ENCODE results near the gene NCAN. TPM values are rescaled to one million over a fixed set of nuclear protein-coding genes. Genes with fewer than 3 reads are reported as not detected.
A peak's percentile ranks its signal among the peaks of the same experiment; 100 is the strongest.

The NCAN gene
- total and polyA plus RNA-seq, 9 donors: 0.07 to 0.27 (median 0.11) TPM

- Histone ChIP-seq H3K4me3 (ENCODE audit: low read length) (no peak overlapping the region), H3K4me1 (ENCODE audit: control insufficient read depth, insufficient read depth, low read length) (peaks cover 25% of the 10 kb centered on the region), H3K27ac (ENCODE audit: low read length) (no peak overlapping the region), H3K36me3 (ENCODE audit: control insufficient read depth, insufficient read depth, low read length) (peaks cover 36% of the 10 kb centered on the region), H3K27me3 (ENCODE audit: control insufficient read depth, insufficient read depth, low read length) (no peaks in the 10 kb centered on the region), H3K9me3 (replicated peaks; ENCODE audit: control insufficient read depth, low read depth, low read length) (no peaks in the 10 kb centered on the region)
- DNase-seq: no peak
- WGBS (ENCODE audit: insufficient coverage): 60% methylated on average over 2 of the region's 5 CpGs
Observed at GRCh38 chr19:19193926-19194325, 17.8 kb upstream of the NCAN start.

- Histone ChIP-seq H3K4me1 (ENCODE audit: control insufficient read depth, insufficient read depth, low read length) (peaks cover 8% of the 10 kb centered on the region), H3K27me3 (ENCODE audit: control insufficient read depth, insufficient read depth, low read length) (peaks cover 4% of the 10 kb centered on the region), H3K36me3 (ENCODE audit: control insufficient read depth, insufficient read depth, low read length) (peaks cover 39% of the 10 kb centered on the region), H3K9me3 (replicated peaks; ENCODE audit: control insufficient read depth, low read depth, low read length) (no peaks in the 10 kb centered on the region), H3K27ac (ENCODE audit: low read length) (no peak overlapping the region), H3K4me3 (ENCODE audit: low read length) (peak overlapping the region; percentile 74)
- no peak for DNase-seq
- 67% methylated on average over 11 of the region's 19 CpGs for WGBS (ENCODE audit: insufficient coverage)
Observed at GRCh38 chr19:19201697-19202630, 9.8 kb upstream of the NCAN start.

- Histone ChIP-seq H3K27me3 (ENCODE audit: control insufficient read depth, insufficient read depth, low read length) (peaks cover 6% of the 10 kb centered on the region), H3K4me3 (ENCODE audit: low read length) (peak overlapping the region; percentile 74), H3K9me3 (replicated peaks; ENCODE audit: control insufficient read depth, low read depth, low read length) (no peaks in the 10 kb centered on the region), H3K4me1 (ENCODE audit: control insufficient read depth, insufficient read depth, low read length) (peaks cover 8% of the 10 kb centered on the region), H3K36me3 (ENCODE audit: control insufficient read depth, insufficient read depth, low read length) (peaks cover 35% of the 10 kb centered on the region), H3K27ac (ENCODE audit: low read length) (no peak overlapping the region)
- no peak for DNase-seq
- 8% methylated on average over 8 of the region's 11 CpGs for WGBS (ENCODE audit: insufficient coverage)
Observed at GRCh38 chr19:19202707-19203011, 9.1 kb upstream of the NCAN start.

- Histone ChIP-seq H3K36me3 (ENCODE audit: control insufficient read depth, insufficient read depth, low read length) (peaks cover 30% of the 10 kb centered on the region), H3K9me3 (replicated peaks; ENCODE audit: control insufficient read depth, low read depth, low read length) (no peaks in the 10 kb centered on the region), H3K4me3 (ENCODE audit: low read length) (peak within 1 kb of the TSS; percentile 74), H3K4me1 (ENCODE audit: control insufficient read depth, insufficient read depth, low read length) (peaks cover 8% of the 10 kb centered on the region), H3K27me3 (ENCODE audit: control insufficient read depth, insufficient read depth, low read length) (peaks cover 6% of the 10 kb centered on the region), H3K27ac (ENCODE audit: low read length) (peak within 1 kb of the TSS; percentile 66)
- peak; percentile 95 for DNase-seq
- 6% methylated on average over 58 of the region's 60 CpGs for WGBS (ENCODE audit: insufficient coverage)
Observed at GRCh38 chr19:19203012-19203856, 8.5 kb upstream of the NCAN start, which contains the start of gene NR2C2AP. Gene NR2C2AP (minus strand): TSS chr19:19203414. CDS start chr19:19203060, 354 bp downstream.

GRCh38 chr19:19204181-19204580 is 7.6 kb upstream of the NCAN start:
- 79% methylated on average over 10 of the region's 13 CpGs for WGBS (ENCODE audit: insufficient coverage)
- H3K36me3 ChIP-seq (ENCODE audit: control insufficient read depth, insufficient read depth, low read length): peaks cover 20% of the 10 kb centered on the region
- H3K27me3 ChIP-seq (ENCODE audit: control insufficient read depth, insufficient read depth, low read length): peaks cover 6% of the 10 kb centered on the region
- no peak overlapping the region for H3K4me3 ChIP-seq (ENCODE audit: low read length)
- H3K27ac ChIP-seq (ENCODE audit: low read length): no peak overlapping the region
- H3K4me1 ChIP-seq (ENCODE audit: control insufficient read depth, insufficient read depth, low read length): peaks cover 8% of the 10 kb centered on the region
- no peak for DNase-seq
- H3K9me3 ChIP-seq (replicated peaks; ENCODE audit: control insufficient read depth, low read depth, low read length): no peaks in the 10 kb centered on the region

- Histone ChIP-seq H3K9me3 (replicated peaks; ENCODE audit: control insufficient read depth, low read depth, low read length) (no peaks in the 10 kb centered on the region), H3K4me3 (ENCODE audit: low read length) (no peak overlapping the region), H3K4me1 (ENCODE audit: control insufficient read depth, insufficient read depth, low read length) (peaks cover 8% of the 10 kb centered on the region), H3K36me3 (ENCODE audit: control insufficient read depth, insufficient read depth, low read length) (peaks cover 12% of the 10 kb centered on the region), H3K27me3 (ENCODE audit: control insufficient read depth, insufficient read depth, low read length) (peaks cover 12% of the 10 kb centered on the region), H3K27ac (ENCODE audit: low read length) (no peak overlapping the region)
- 50% methylated on average over 7 of the region's 14 CpGs for WGBS (ENCODE audit: insufficient coverage)
- no peak for DNase-seq
Observed at GRCh38 chr19:19205416-19206410, 6.0 kb upstream of the NCAN start.

- H3K36me3 ChIP-seq (ENCODE audit: control insufficient read depth, insufficient read depth, low read length): peaks cover 4% of the 10 kb centered on the region
- WGBS (ENCODE audit: insufficient coverage): 72% methylated on average over 5 of the region's 5 CpGs
- no peaks in the 10 kb centered on the region for H3K9me3 ChIP-seq (replicated peaks; ENCODE audit: control insufficient read depth, low read depth, low read length)
- no peak overlapping the region for H3K27ac ChIP-seq (ENCODE audit: low read length)
- H3K4me3 ChIP-seq (ENCODE audit: low read length): no peak overlapping the region
- H3K4me1 ChIP-seq (ENCODE audit: control insufficient read depth, insufficient read depth, low read length): peaks cover 8% of the 10 kb centered on the region
- H3K27me3 ChIP-seq (ENCODE audit: control insufficient read depth, insufficient read depth, low read length): peaks cover 24% of the 10 kb centered on the region
- no peak for DNase-seq
Observed at GRCh38 chr19:19206938-19207337, 4.8 kb upstream of the NCAN start.

- Histone ChIP-seq H3K9me3 (replicated peaks; ENCODE audit: control insufficient read depth, low read depth, low read length) (no peaks in the 10 kb centered on the region), H3K27ac (ENCODE audit: low read length) (no peak overlapping the region), H3K4me1 (ENCODE audit: control insufficient read depth, insufficient read depth, low read length) (peaks cover under 1% of the 10 kb centered on the region), H3K36me3 (ENCODE audit: control insufficient read depth, insufficient read depth, low read length) (no peaks in the 10 kb centered on the region), H3K4me3 (ENCODE audit: low read length) (no peak overlapping the region), H3K27me3 (ENCODE audit: control insufficient read depth, insufficient read depth, low read length) (peaks cover 33% of the 10 kb centered on the region)
- no peak for DNase-seq
- 96% methylated on average over 2 of the region's 8 CpGs for WGBS (ENCODE audit: insufficient coverage)
Observed at GRCh38 chr19:19207637-19208572, 3.9 kb upstream of the NCAN start.

- H3K9me3 ChIP-seq (replicated peaks; ENCODE audit: control insufficient read depth, low read depth, low read length): no peaks in the 10 kb centered on the region
- peaks cover 46% of the 10 kb centered on the region for H3K27me3 ChIP-seq (ENCODE audit: control insufficient read depth, insufficient read depth, low read length)
- H3K36me3 ChIP-seq (ENCODE audit: control insufficient read depth, insufficient read depth, low read length): no peaks in the 10 kb centered on the region
- 55% methylated on average over 8 of the region's 9 CpGs for WGBS (ENCODE audit: insufficient coverage)
- no peak overlapping the region for H3K27ac ChIP-seq (ENCODE audit: low read length)
- H3K4me1 ChIP-seq (ENCODE audit: control insufficient read depth, insufficient read depth, low read length): no peaks in the 10 kb centered on the region
- no peak for DNase-seq
- no peak overlapping the region for H3K4me3 ChIP-seq (ENCODE audit: low read length)
Observed at GRCh38 chr19:19209372-19209771, 2.4 kb upstream of the NCAN start.
